ENCODE results near the gene TNFRSF14.
A peak's percentile ranks its signal among the peaks of the same experiment; 100 is the strongest.
"Not testable (repeated sequence)": the region's sequence is repeated elsewhere in the genome, so short reads cannot be mapped to it uniquely, and the experiment has no call there.

The TNFRSF14 gene

GRCh38 chr1:2539312-2539907 is 16.8 kb upstream of the TNFRSF14 start:
- DNase-seq: peak; percentile 67 to 74

GRCh38 chr1:2540816-2541492 is 15.2 kb upstream of the TNFRSF14 start:
- no peak for DNase-seq

DNA sequence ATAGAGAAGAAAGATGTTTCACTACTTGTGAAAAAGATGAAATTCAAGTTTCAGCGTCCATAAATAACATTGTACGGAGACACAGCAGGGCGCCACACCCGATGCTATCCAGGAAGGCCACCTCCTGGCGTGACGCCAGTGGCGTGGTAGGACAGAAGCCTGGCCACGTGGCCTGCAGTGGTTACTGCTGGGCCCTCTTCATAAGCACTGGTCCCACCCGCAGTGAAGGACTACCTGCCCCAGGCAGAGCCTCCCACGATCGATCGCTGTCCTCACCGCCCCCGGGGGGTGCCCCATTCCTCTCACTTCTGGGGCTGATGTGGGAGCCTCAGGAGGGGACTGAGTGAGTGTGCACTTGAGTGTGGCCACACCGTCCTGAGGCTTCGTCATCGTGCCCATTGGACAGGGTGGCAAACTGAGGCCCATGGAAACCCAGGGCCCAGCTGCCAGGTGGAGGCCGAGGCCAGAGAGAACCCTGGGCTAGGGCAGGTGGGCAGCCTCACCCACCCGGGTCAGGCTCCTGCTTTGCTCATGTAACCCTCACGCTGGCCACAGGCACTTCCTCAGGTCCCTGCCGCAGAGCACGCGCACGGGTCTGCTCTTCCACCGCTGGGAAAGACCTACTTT is 14.4 kb upstream of the TNFRSF14 start:
- DNase-seq: no peak

DNA sequence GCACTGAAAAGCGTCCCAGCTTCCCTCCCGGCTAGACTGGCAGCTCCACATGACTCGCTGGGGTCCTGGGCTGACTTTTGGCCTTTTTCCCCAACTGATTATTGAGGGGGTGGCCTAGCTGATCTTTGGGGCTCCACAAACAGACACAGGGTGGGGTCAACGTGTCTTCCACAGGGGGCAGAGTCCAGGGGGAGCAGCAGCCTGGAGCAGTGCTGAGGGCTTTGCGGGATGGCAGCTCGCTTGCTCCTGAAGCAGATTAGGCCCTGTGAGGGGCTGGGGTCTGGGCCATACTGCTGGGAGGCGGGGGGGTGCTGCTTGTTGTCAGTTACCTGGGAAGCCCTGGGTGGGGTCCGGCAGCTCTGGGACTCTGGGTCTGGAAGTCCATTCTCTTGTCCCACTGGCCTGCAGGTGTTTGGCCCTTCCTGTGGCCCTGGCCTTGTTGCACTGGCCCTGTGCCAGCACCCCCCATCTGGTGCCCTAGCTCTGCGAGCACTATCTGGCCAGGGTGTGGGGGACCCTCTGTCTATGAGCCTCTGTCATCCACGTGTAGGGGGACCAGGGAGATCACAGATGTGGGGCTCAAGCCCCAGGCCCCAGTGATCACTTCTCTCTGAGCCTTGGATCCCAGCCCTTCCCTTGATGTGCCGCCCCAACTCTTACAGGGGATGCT is 13.8 kb upstream of the TNFRSF14 start:
- DNase-seq: no peak

DNA sequence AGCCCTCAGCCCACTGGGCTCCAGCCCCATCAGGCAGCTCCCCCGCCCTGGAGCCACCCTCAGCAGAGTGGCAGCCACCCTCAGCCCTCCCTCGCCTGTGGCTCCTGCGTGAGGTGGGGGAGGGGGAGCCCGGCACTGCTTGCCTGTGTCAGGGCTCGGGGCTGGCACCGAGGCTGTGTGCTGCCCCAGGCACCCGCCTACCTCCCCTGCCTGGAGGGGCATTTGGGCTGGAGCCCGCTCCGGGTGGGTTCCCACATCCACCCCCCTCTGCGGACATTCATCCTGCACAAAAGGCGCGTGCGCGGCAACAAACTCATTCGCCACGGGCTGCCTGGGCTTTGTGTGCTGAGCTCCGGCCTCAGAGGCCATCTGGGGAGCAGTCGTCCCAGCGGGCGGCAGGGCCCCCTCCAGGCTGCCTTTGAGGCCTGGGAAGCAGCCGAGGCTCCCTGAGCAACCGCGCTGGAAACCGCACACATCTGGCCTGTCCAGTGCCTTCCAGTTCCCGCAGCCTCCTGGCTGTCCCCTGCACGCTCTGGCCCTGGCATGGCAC is 12.6 kb upstream of the TNFRSF14 start:
- DNase-seq: peak in 1 of 2 experiments; percentile 57

- peak in 1 of 2 experiments; percentile 38 for DNase-seq
Measured at GRCh38 chr1:2544093-2544874, 11.9 kb upstream of the TNFRSF14 start.

- no peak for DNase-seq
Measured at GRCh38 chr1:2544875-2545640, 11.1 kb upstream of the TNFRSF14 start.

GRCh38 chr1:2545754-2546514 is 10.2 kb upstream of the TNFRSF14 start:
- peak; percentile 83 to 89 for DNase-seq

DNA sequence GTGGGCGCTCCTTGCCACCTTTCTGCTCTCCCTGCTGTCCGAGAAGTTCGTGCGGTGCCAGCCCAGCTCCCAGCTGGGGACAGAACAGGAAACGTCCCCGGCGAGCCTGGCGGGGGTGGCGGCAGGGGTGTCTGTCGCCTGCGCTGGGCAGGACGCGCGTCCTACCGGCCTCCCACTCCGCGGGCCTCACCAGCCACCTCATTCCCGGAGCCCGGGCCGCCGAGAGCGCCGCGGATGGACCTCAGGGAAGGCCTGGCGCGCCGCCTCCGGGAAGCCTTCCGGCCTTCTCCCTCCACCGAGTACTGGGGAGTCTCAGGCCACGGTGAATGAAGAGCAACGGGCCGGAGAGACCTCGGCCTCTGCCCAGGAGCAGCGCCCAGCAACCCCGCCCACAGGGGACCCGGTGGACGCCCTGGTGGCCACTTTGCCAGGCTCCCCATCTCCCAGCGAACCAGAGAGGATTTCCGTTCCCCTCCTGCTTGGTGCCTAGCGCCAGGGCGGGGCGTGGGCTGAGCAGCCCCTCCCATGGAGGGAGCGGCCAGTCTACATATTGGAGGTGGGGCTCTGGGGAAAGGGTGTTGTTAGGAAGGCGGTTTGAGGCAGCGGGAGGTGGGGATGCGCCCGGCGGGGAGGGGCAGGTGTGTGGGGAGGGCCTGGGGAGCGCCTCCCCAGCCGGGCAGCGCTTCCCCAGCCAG is 9.5 kb upstream of the TNFRSF14 start:
- peak; percentile 86 to 88 for DNase-seq

DNA sequence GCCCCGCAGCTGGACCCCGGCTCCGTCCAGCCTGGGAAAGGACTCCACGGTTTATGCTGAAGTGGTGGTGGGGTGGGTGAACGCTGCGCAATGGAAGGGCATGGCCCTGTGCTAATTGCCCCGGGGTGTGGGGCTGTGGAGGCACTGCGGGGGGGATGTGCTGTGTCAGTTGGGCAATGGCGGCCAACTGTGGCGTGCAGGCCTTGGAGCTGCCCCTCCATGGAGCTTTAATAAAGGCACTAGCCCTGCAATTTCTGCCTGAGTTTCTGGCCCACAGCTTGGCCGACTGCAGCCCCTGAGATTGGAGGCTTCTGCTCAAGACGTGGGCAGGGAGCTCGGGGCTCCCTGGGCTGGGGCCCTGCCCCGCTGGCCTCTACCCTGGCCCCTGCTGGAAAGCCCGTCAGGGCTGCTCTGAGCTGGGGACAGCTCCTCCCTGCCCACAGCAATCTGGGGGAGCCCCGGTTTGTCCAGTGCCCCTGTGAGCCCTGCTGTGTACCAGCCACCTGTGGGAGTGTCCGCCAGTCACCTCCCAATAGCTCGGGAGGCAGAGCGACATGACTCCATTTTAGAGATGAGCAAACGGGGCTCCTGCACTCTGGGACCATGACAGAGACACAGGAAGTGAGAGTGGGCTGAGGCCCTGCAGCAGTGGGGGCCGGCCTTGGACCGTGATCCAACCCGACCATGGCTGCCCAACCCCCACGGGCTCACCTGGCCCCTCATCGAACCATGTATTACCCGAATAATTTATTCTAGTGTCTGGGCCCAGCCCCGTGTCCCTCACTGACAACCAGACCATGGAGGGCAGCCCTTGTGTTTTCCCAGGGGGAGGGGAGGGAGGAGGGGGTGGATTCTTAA is 8.7 kb upstream of the TNFRSF14 start:
- DNase-seq: peak; percentile 81 to 84

DNA sequence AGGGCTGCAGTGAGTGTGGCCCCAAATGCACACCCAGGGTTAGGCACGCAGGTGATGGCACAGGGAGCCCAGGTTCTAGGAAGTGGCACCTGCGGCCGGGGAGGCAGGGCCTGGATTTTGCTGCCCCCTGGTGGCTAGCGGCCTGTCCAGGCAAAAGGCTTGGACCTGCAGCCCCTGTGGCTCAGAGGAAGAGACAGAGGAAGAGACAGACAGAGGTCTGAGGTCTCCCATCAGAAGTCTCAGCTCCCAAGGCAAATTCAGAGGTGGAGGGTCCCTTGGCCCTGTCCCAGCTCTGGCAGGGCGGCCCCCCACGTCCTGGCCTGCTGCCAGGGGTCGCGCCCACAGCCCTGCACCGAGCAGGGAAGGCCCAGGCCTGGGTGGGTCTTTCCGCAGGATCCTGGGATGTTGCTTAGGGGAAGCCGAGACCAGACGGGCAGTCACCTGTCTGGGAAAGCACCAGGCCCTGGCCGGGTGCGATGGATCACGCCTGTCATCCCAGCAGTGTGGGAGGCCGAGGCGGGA is 8.0 kb upstream of the TNFRSF14 start:
- DNase-seq: peak; percentile 90 to 91

DNA sequence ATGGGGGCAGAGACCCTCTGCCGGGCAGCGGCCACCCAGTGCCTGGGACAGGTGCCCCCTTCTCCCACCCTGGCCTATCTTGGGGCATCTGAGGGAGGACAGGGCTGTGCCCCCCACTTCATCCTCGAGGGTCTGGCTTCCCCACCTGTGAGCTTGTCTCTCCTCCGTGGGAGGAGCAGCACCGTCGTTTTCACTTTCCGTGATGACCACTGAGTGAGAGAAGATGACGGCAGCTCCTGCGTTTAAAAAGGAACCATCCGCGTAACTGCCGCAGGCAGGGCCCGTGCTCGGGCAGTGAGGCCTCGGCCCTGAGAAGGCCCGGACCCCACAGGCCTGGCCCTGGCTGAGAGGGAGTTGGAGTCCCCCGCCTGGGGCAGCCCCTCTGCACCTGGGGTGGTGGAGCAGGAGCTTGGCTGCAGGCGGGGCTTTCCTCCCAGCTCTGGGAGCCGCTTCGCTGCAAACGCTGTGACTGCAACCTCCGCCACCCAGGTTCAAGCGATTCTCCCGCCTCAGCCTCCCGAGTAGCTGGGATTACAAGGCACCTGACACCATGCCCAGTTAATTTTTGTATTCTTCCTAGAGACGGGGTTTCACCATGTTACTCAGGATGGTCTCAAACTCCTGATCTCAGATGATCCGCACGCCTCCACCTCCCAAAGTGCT is 6.7 kb upstream of the TNFRSF14 start:
- DNase-seq: not testable (repeated sequence)

- DNase-seq: not testable (repeated sequence)
Measured at GRCh38 chr1:2550309-2550861, 5.8 kb upstream of the TNFRSF14 start.

GRCh38 chr1:2551544-2551943 is 4.6 kb upstream of the TNFRSF14 start:
- DNase-seq: not testable (repeated sequence)

DNA sequence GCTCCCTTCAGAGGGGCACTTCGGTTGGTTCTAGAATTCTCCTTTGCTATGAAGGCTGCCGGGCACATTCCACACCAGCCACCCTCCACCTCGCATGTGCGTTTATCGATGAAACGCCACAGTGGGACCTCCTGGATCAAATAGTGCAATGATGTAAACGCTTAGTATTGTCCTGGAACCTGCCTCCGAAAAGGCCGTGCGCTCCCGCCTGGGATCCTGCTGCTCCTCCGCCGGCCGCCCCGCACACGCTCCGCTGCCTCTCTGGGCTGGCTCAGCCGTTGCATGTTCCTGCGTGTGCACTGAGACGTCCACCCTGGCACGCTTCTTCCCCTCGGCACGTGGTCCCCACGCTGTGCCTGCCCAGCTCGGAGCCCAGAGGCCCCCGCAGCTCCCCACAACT is 4.0 kb upstream of the TNFRSF14 start:
- no peak for DNase-seq

- DNase-seq: not testable (repeated sequence)
Measured at GRCh38 chr1:2553076-2553475, 3.1 kb upstream of the TNFRSF14 start.

DNA sequence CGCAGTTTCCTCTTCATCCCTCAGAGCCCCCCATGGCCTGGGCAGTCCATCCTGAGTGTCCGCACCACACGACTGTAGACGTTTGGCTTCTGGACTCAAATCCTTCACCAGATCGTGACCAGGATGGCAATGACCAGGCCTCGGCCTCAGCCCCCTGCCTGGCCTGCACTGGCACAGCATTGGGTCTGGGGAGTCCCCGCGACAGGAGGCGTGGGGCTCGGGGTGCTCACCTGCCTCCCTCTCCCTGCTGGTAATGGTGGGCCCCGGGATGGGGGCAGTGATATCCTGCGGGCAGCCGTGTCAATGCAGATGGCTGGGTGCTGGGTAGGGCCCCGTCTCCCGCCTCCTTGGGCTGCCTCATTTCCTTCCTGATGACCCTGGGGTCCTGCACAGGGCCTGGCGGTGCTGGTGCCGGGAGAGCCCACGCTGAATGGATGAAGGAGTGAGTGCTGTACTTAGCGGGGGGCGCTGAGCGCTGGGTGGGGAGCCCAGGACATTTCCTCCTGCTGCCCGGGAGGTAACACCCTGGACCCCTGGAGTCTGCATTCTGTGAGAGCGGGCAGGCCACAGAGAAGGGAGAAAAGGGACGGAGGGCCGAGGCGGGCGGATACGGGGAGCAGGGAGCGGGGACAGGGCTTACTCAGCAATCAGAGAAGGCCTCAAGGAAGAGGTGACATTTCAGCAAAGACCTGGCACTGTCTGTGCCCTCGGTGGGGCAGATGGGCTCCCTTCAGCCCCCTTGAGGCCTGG is 2.1 kb upstream of the TNFRSF14 start:
- no peak for DNase-seq
